Right atrium auricular region (tissue), 2 donors: Measurements from ENCODE around the gene SLC9A9. TPM values are rescaled to one million over a fixed set of nuclear protein-coding genes. Genes with fewer than 3 reads are reported as not detected.
A peak's percentile ranks its signal among the peaks of the same experiment; 100 is the strongest.

Source experiments
- DNase-seq: peaks from one replicate; pipeline ENCODE4 v3.0.0-alpha.2; 2019; ENCODE audit warnings: low spot score
- H3K27ac ChIP-seq, 2 donors: fragments of 200-600 bp; sonication (generic); 1 replicate in 1 of 2; 2 replicates in 1 of 2; pipeline ENCODE4 v1.5.1; 2016 to 2019
- H3K27me3 ChIP-seq, 2 donors: fragments of 200-600 bp; sonication (generic); one replicate each; pipeline versions ENCODE4 v1.5.1 to v1.6.0; 2017 to 2019
- H3K36me3 ChIP-seq: fragments of 200-600 bp; sonication (generic); one replicate; pipeline ENCODE4 v1.5.1; 2016
- H3K4me1 ChIP-seq, 2 donors: fragments of 200-600 bp; sonication (generic); one replicate each; pipeline versions ENCODE4 v1.5.1 to v1.6.0; 2017 to 2019
- H3K4me3 ChIP-seq, 2 donors: fragments of 200-600 bp; sonication (generic); 1 replicate in 1 of 2; 2 replicates in 1 of 2; pipeline ENCODE4 v1.5.1; 2017 to 2019; ENCODE audit warnings: mild to moderate bottlenecking in 1 of 2, moderate library complexity in 1 of 2
- H3K9me3 ChIP-seq, 2 donors: fragments of 200-600 bp; sonication (generic); one replicate each; pipeline ENCODE4 v1.5.1; 2019
- CTCF ChIP-seq, 2 donors: fragments of 200-600 bp; sonication (generic); IDR thresholded peaks; one replicate each; pipeline ENCODE4 v1.5.1; 2019; ENCODE audit warnings: antibody characterized with exemption in 2 of 2
- total RNA-seq, 2 donors: library from RNA; depleted of rRNA; stranded (reverse); fragments of >200 nt; gene quantifications; one replicate each; pipeline ENCODE4 v1.1.0, GENCODE V29; 2016

SLC9A9 gene
- total RNA-seq, 2 donors from 2014 or later = 3.1 to 4.2 TPM

- Histone ChIP-seq H3K36me3 (no peaks in the 10 kb centered on the region), H3K9me3 (no peaks in the 10 kb centered on the region), H3K4me1 (peaks cover 0 to 16% of the 10 kb centered on the region in 2 donors), H3K27ac (no peak overlapping the region), H3K27me3 (no peaks in the 10 kb centered on the region), H3K4me3 (no peak overlapping the region)
- TF ChIP-seq CTCF (IDR thresholded peaks at IDR 0.05) = no peak
- DNase-seq = no peak
Measured at GRCh38 chr3:143850877-143851276, 2.6 kb upstream of the SLC9A9 start.

GRCh38 chr3:143849854-143850549, 1.7 kb upstream of the SLC9A9 start:
- Histone ChIP-seq H3K36me3 (no peaks in the 10 kb centered on the region), H3K4me1 (peaks cover 0 to 16% of the 10 kb centered on the region in 2 donors), H3K9me3 (no peaks in the 10 kb centered on the region), H3K4me3 (no peak overlapping the region), H3K27ac (no peak overlapping the region), H3K27me3 (no peaks in the 10 kb centered on the region)
- TF ChIP-seq CTCF (IDR thresholded peaks at IDR 0.05) = no peak
- no peak for DNase-seq

GRCh38 chr3:143848704-143849103, 436 bp upstream of the SLC9A9 start:
- no peak for TF ChIP-seq CTCF (IDR thresholded peaks at IDR 0.05)
- H3K4me3 ChIP-seq = peak overlapping the region in 1 of 2 donors; percentile 59
- no peaks in the 10 kb centered on the region for H3K27me3 ChIP-seq
- no peaks in the 10 kb centered on the region for H3K36me3 ChIP-seq
- H3K9me3 ChIP-seq = no peaks in the 10 kb centered on the region
- DNase-seq = no peak
- peak overlapping the region; percentile 66 for H3K27ac ChIP-seq
- H3K4me1 ChIP-seq = peaks cover 0 to 16% of the 10 kb centered on the region in 2 donors

- no peak for DNase-seq
- no peak overlapping the region for H3K4me3 ChIP-seq
- no peaks in the 10 kb centered on the region for H3K9me3 ChIP-seq
- no peak for TF ChIP-seq CTCF (IDR thresholded peaks at IDR 0.05)
- H3K27ac ChIP-seq = no peak overlapping the region
- no peaks in the 10 kb centered on the region for H3K36me3 ChIP-seq
- H3K4me1 ChIP-seq = peaks cover 0 to 7% of the 10 kb centered on the region in 2 donors
- no peaks in the 10 kb centered on the region for H3K27me3 ChIP-seq
Measured at GRCh38 chr3:143843587-143843986, 4.7 kb downstream of the SLC9A9 start.

GRCh38 chr3:143840636-143841035, 7.6 kb downstream of the SLC9A9 start:
- no peaks in the 10 kb centered on the region for H3K27me3 ChIP-seq
- DNase-seq = no peak
- H3K4me1 ChIP-seq = no peaks in the 10 kb centered on the region
- no peaks in the 10 kb centered on the region for H3K9me3 ChIP-seq
- no peak overlapping the region for H3K4me3 ChIP-seq
- no peaks in the 10 kb centered on the region for H3K36me3 ChIP-seq
- no peak overlapping the region for H3K27ac ChIP-seq
- no peak for TF ChIP-seq CTCF (IDR thresholded peaks at IDR 0.05)

DNA sequence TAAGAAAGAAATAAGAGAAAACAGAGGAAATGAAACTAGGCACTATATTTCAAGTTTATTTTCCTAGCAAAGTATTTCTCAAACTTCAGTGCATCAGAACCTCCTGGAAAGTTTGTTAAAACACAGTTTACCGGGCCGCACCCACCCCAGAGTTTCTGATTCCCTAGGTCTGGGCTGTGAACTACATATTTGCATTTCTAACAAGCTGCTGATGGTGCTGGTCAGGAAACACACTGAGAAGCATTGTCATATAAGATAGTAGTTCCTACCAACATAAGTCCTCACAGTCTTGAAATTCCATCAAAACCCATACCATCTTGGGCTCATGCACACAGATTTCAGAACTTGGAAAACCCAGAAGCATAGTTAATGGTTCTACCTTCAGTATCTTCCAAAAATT, 8.3 kb downstream of the SLC9A9 start:
- H3K27ac ChIP-seq = no peak overlapping the region
- no peak overlapping the region for H3K4me3 ChIP-seq
- no peaks in the 10 kb centered on the region for H3K4me1 ChIP-seq
- no peaks in the 10 kb centered on the region for H3K36me3 ChIP-seq
- DNase-seq = no peak
- no peaks in the 10 kb centered on the region for H3K9me3 ChIP-seq
- H3K27me3 ChIP-seq = no peaks in the 10 kb centered on the region
- TF ChIP-seq CTCF (IDR thresholded peaks at IDR 0.05) = no peak
